ENCODE measurements around the gene DCBLD2. TPM values are rescaled to one million over a fixed set of nuclear protein-coding genes. Genes with fewer than 3 reads are reported as not detected.
A peak's percentile ranks its signal among the peaks of the same experiment; 100 is the strongest.

DCBLD2 gene
- 85.8 and 145 TPM in 2 replicates for total RNA-seq (ENCODE audit: low replicate concordance)

- peak within 1 kb of the TSS; percentile 81 for H3K4me2 ChIP-seq
- H3K4me3 ChIP-seq = peak within 1 kb of the TSS; percentile 98
- peaks cover 43% of the 10 kb centered on the region for H3K79me2 ChIP-seq (ENCODE audit: low read depth)
- H2AFZ ChIP-seq (replicated peaks) = peak within 1 kb of the TSS; percentile 90
- H3K4me1 Mint-ChIP-seq = peaks cover 21% of the 10 kb centered on the region
- peak within 1 kb of the TSS; percentile 96 for H3K4me3 Mint-ChIP-seq
- peaks cover 19% of the 10 kb centered on the region for H3F3A ChIP-seq (ENCODE audit: low read depth)
- peak within 1 kb of the TSS; percentile 76 for H3K27ac Mint-ChIP-seq
- no peaks in the 10 kb centered on the region for H3K36me3 ChIP-seq
- peaks cover 36% of the 10 kb centered on the region for H3K4me1 ChIP-seq
- peak within 1 kb of the TSS; percentile 98 for H3K27ac ChIP-seq
- H3K27me3 Mint-ChIP-seq (ENCODE audit: insufficient read depth, low read depth) = no peaks in the 10 kb centered on the region
- peaks cover 19% of the 10 kb centered on the region for H3K36me3 Mint-ChIP-seq
- no peak for TF ChIP-seq EZH2phosphoT487 (IDR thresholded peaks at IDR 0.05)
- no peak for TF ChIP-seq EZH2 (IDR thresholded peaks at IDR 0.05)
- no peak for TF ChIP-seq CTCF (IDR thresholded peaks at IDR 0.05)
- H3K9me3 ChIP-seq (ENCODE audit: low read depth) = no peaks in the 10 kb centered on the region
- H3K27me3 ChIP-seq = no peaks in the 10 kb centered on the region
- peaks cover 41% of the 10 kb centered on the region for H4K20me1 ChIP-seq (ENCODE audit: low read depth)
- DNase-seq (ENCODE audit: low spot score) = peak; percentile 99
- H3K9ac ChIP-seq = peak within 1 kb of the TSS; percentile 90
- peaks cover 12% of the 10 kb centered on the region for H3K9me3 Mint-ChIP-seq
Observed at GRCh38 chr3:98901392-98902350, at the start of gene DCBLD2. Gene DCBLD2, minus strand, starts transcription at chr3:98901695. Its CDS starts 369 bp downstream, at chr3:98901326.

GRCh38 chr3:98945666-98946065, 44.2 kb upstream of the DCBLD2 start:
- no peak overlapping the region for H3K4me3 Mint-ChIP-seq
- no peaks in the 10 kb centered on the region for H3K79me2 ChIP-seq (ENCODE audit: low read depth)
- H3K4me3 ChIP-seq = no peak overlapping the region
- H3K27ac Mint-ChIP-seq = no peak overlapping the region
- DNase-seq (ENCODE audit: low spot score) = no peak
- H3K9me3 ChIP-seq (ENCODE audit: low read depth) = no peaks in the 10 kb centered on the region
- H3F3A ChIP-seq (ENCODE audit: low read depth) = no peaks in the 10 kb centered on the region
- no peaks in the 10 kb centered on the region for H3K36me3 Mint-ChIP-seq
- peaks cover 2% of the 10 kb centered on the region for H3K9me3 Mint-ChIP-seq
- H2AFZ ChIP-seq (replicated peaks) = no peak overlapping the region
- no peaks in the 10 kb centered on the region for H4K20me1 ChIP-seq (ENCODE audit: low read depth)
- H3K27me3 ChIP-seq = no peaks in the 10 kb centered on the region
- H3K4me1 Mint-ChIP-seq = no peaks in the 10 kb centered on the region
- no peak for TF ChIP-seq EZH2 (IDR thresholded peaks at IDR 0.05)
- no peak for TF ChIP-seq EZH2phosphoT487 (IDR thresholded peaks at IDR 0.05)
- TF ChIP-seq CTCF (IDR thresholded peaks at IDR 0.05) = no peak
- no peak overlapping the region for H3K9ac ChIP-seq
- H3K36me3 ChIP-seq = no peaks in the 10 kb centered on the region
- no peaks in the 10 kb centered on the region for H3K4me1 ChIP-seq
- no peak overlapping the region for H3K4me2 ChIP-seq
- H3K27me3 Mint-ChIP-seq (ENCODE audit: insufficient read depth, low read depth) = peaks cover 2% of the 10 kb centered on the region
- H3K27ac ChIP-seq = no peak overlapping the region

GRCh38 chr3:98945101-98945524, 43.6 kb upstream of the DCBLD2 start:
- Mint-ChIP-seq H3K4me1 (no peaks in the 10 kb centered on the region), H3K27me3 (ENCODE audit: insufficient read depth, low read depth) (peaks cover 2% of the 10 kb centered on the region), H3K4me3 (no peak overlapping the region), H3K36me3 (no peaks in the 10 kb centered on the region), H3K27ac (no peak overlapping the region), H3K9me3 (peaks cover 2% of the 10 kb centered on the region)
- Histone ChIP-seq H4K20me1 (ENCODE audit: low read depth) (no peaks in the 10 kb centered on the region), H3K4me2 (no peak overlapping the region), H3K27ac (no peak overlapping the region), H3K4me1 (no peaks in the 10 kb centered on the region), H3F3A (ENCODE audit: low read depth) (no peaks in the 10 kb centered on the region), H3K27me3 (no peaks in the 10 kb centered on the region), H3K9me3 (ENCODE audit: low read depth) (no peaks in the 10 kb centered on the region), H2AFZ (replicated peaks) (no peak overlapping the region), H3K4me3 (no peak overlapping the region), H3K9ac (no peak overlapping the region), H3K36me3 (no peaks in the 10 kb centered on the region), H3K79me2 (ENCODE audit: low read depth) (no peaks in the 10 kb centered on the region)
- no peak for DNase-seq (ENCODE audit: low spot score)
- TF ChIP-seq CTCF (IDR thresholded peaks at IDR 0.05) = no peak
